NB4 (cell line): Measurements from ENCODE around the gene KRT82.
"Not testable (repeated sequence)": the region's sequence is repeated elsewhere in the genome, so short reads cannot be mapped to it uniquely, and the experiment has no call there.

ENCODE experiments used
- DNase-seq: peaks from one replicate; pipeline ENCODE4 v3.0.0; 2010; ENCODE audit warnings: low read depth
- H3K4me3 ChIP-seq: one replicate; pipeline ENCODE4 v1.5.1; 2011; ENCODE audit warnings: mild to moderate bottlenecking, low read depth, low read length, moderate library complexity
- CTCF ChIP-seq: IDR thresholded peaks from one replicate; pipeline ENCODE4 v1.5.1; 2012; ENCODE audit warnings: low read depth, low read length
- MAX ChIP-seq: IDR thresholded peaks from 2 replicates; pipeline ENCODE4 v1.6.1; 2011; ENCODE audit warnings: low read depth, low read length
- MYC ChIP-seq: IDR thresholded peaks from 2 replicates; pipeline ENCODE4 v1.6.1; 2011; ENCODE audit warnings: low read depth, low read length
- POLR2A ChIP-seq: IDR thresholded peaks from 2 replicates; pipeline ENCODE4 v1.6.1; 2011; ENCODE audit warnings: mild to moderate bottlenecking; ENCODE audit not compliant: insufficient read length; ENCODE audit errors: extremely low read depth

Gene KRT82

GRCh38 chr12:52350021-52350620 is 56.0 kb downstream of the KRT82 start:
- no peak overlapping the region for H3K4me3 ChIP-seq
- DNase-seq: no peak
- TF ChIP-seq POLR2A (no peak), MAX (no peak), CTCF (no peak), MYC (no peak)

- DNase-seq: no peak
- no peak overlapping the region for H3K4me3 ChIP-seq
- no peak for TF ChIP-seq MYC
- no peak for TF ChIP-seq MAX
- TF ChIP-seq POLR2A: no peak
- no peak for TF ChIP-seq CTCF
Measured at GRCh38 chr12:52349196-52349595, 56.9 kb downstream of the KRT82 start.

GRCh38 chr12:52347551-52348510 is 58.3 kb downstream of the KRT82 start:
- DNase-seq: no peak
- H3K4me3 ChIP-seq: no peak overlapping the region
- no peak for TF ChIP-seq MAX

- TF ChIP-seq POLR2A: no peak
- TF ChIP-seq MYC: no peak
- TF ChIP-seq MAX: no peak
- no peak for TF ChIP-seq CTCF
- DNase-seq: no peak
- H3K4me3 ChIP-seq: no peak overlapping the region
Measured at GRCh38 chr12:52347016-52347415, 59.1 kb downstream of the KRT82 start.

- H3K4me3 ChIP-seq: no peak overlapping the region
- TF ChIP-seq POLR2A (no peak), CTCF (no peak), MAX (no peak), MYC (no peak)
- DNase-seq: no peak
Measured at GRCh38 chr12:52346593-52346992, 59.5 kb downstream of the KRT82 start.

- not testable (repeated sequence) for DNase-seq
Measured at GRCh38 chr12:52345041-52345440, 61.1 kb downstream of the KRT82 start.

More at GRCh38 chr12:52345041-52345440, 61.1 kb downstream of the KRT82 start:
- H3K4me3 ChIP-seq: not testable (repeated sequence)
